IMR-90 (cell line): ENCODE results near the gene USP35. TPM values are rescaled to one million over a fixed set of nuclear protein-coding genes. Genes with fewer than 3 reads are reported as not detected.

Experiments
- ATAC-seq: fragments of 200-7000 bp; cut with Tn5 transposase; 2 replicates; pipeline ENCODE4 v1.9.1; 2020; ENCODE audit warnings: low read depth, mild to moderate bottlenecking, moderate library complexity
- BruUV-seq: library from RNA; stranded (reverse); fragments of 400-500 nt; replicated peaks from 2 replicates; lab custom pipeline; 2021; lab: Mats Ljungman, UMichigan
- CTCF ChIA-PET: fragments of 300-600 bp; formaldehyde crosslinking; extraction: SDS; loops from one replicate; lab custom pipeline; 2021; ENCODE audit warnings: antibody characterized with exemption; lab: Yijun Ruan, JAX
- POLR2A ChIA-PET: fragments of 300-600 bp; sonication (Branson Sonifier 250); formaldehyde crosslinking; loops from one replicate; lab custom pipeline; 2022; ENCODE audit warnings: antibody characterized with exemption; ENCODE audit not compliant: unreplicated experiment; lab: Charles Lee
- DNase-seq: peaks from one replicate; pipeline ENCODE4 v3.0.0; 2013
- H2AFZ ChIP-seq: replicated peaks from 2 replicates; pipeline ENCODE3; 2013; ENCODE audit warnings: low read length, mild to moderate bottlenecking; ENCODE audit not compliant: poor library complexity
- H2AK5ac ChIP-seq: 2 replicates; pipeline ENCODE4 v1.6.1; 2013; ENCODE audit warnings: low read depth, low read length, inconsistent platforms
- H2AK9ac ChIP-seq: replicated peaks from 2 replicates; pipeline ENCODE3; 2013; ENCODE audit warnings: mild to moderate bottlenecking, low read depth, low read length, moderate library complexity; ENCODE audit not compliant: poor library complexity
- H2BK120ac ChIP-seq: 2 replicates; pipeline ENCODE4 v1.6.1; 2013; ENCODE audit warnings: low read depth, low read length, inconsistent platforms
- H2BK15ac ChIP-seq: 3 replicates; pipeline ENCODE4 v1.6.1; 2013; ENCODE audit warnings: low read depth, low read length, inconsistent platforms
- H2BK20ac ChIP-seq: 2 replicates; pipeline ENCODE4 v1.6.1; 2013; ENCODE audit warnings: low read depth, mild to moderate bottlenecking, inconsistent platforms, low read length, moderate library complexity
- H2BK5ac ChIP-seq: 2 replicates; pipeline ENCODE4 v1.6.1; 2013; ENCODE audit warnings: mild to moderate bottlenecking, low read depth, low read length, inconsistent platforms; ENCODE audit not compliant: poor library complexity, severe bottlenecking
- H3K14ac ChIP-seq: replicated peaks from 2 replicates; pipeline ENCODE4 v1.6.1; 2013; ENCODE audit warnings: low read depth, low read length, inconsistent platforms
- H3K18ac ChIP-seq: 2 replicates; pipeline ENCODE4 v1.6.1; 2013; ENCODE audit warnings: low read depth, low read length, control low read depth
- H3K23ac ChIP-seq: 2 replicates; pipeline ENCODE4 v1.6.1; 2013; ENCODE audit warnings: low read depth, low read length, inconsistent platforms
- H3K27ac ChIP-seq: 2 replicates; pipeline ENCODE4 v1.5.1; 2013; ENCODE audit warnings: mild to moderate bottlenecking, control low read depth, low read length; ENCODE audit not compliant: insufficient read depth
- H3K27me3 ChIP-seq: 2 replicates; pipeline ENCODE4 v1.6.1; 2013; ENCODE audit warnings: low read length; ENCODE audit not compliant: control insufficient read depth, insufficient read depth
- H3K36me3 ChIP-seq: 2 replicates; pipeline ENCODE4 v1.6.1; 2013; ENCODE audit warnings: low read length, mixed read lengths; ENCODE audit not compliant: control insufficient read depth, insufficient read depth
- H3K4ac ChIP-seq: 2 replicates; pipeline ENCODE4 v1.6.1; 2013; ENCODE audit warnings: low read depth, low read length, inconsistent platforms
- H3K4me1 ChIP-seq: 2 replicates; pipeline ENCODE4 v1.6.1; 2013; ENCODE audit warnings: low read length, mixed read lengths; ENCODE audit not compliant: control insufficient read depth, insufficient read depth
- H3K4me2 ChIP-seq: 2 replicates; pipeline ENCODE4 v1.6.1; 2013; ENCODE audit warnings: low read depth, mild to moderate bottlenecking, control low read depth, low read length, moderate library complexity
- H3K4me3 ChIP-seq: 2 replicates; pipeline ENCODE4 v1.5.1; 2013; ENCODE audit warnings: low read depth, mild to moderate bottlenecking, control low read depth, low read length, moderate library complexity; ENCODE audit not compliant: insufficient read depth
- H3K56ac ChIP-seq: 2 replicates; pipeline ENCODE4 v1.6.1; 2013; ENCODE audit warnings: low read length, inconsistent platforms; ENCODE audit not compliant: insufficient read depth; ENCODE audit errors: extremely low read depth
- H3K79me1 ChIP-seq, 2 experiments: 2 replicates each; pipeline ENCODE4 v1.6.1; 2013; ENCODE audit warnings: low read length in 2 of 2, inconsistent platforms in 1 of 2, low read depth in 1 of 2
- H3K9ac ChIP-seq: 2 replicates; pipeline ENCODE4 v1.6.1; 2013; ENCODE audit warnings: low read depth, low read length, control low read depth
- H3K9me1 ChIP-seq: 2 replicates; pipeline ENCODE4 v1.6.1; 2013; ENCODE audit warnings: low read length, inconsistent platforms; ENCODE audit not compliant: insufficient read depth
- H3K9me3 ChIP-seq: 2 replicates; pipeline ENCODE4 v1.6.1; 2013; ENCODE audit warnings: low read length; ENCODE audit not compliant: control insufficient read depth, insufficient read depth
- H4K20me1 ChIP-seq: 2 replicates; pipeline ENCODE4 v1.6.1; 2013; ENCODE audit warnings: low read length, inconsistent platforms; ENCODE audit not compliant: insufficient read depth
- H4K5ac ChIP-seq: 2 replicates; pipeline ENCODE4 v1.6.1; 2013; ENCODE audit warnings: mild to moderate bottlenecking, low read depth, low read length, control low read depth
- H4K8ac ChIP-seq, 2 experiments: 2 replicates each; pipeline ENCODE4 v1.6.1; 2013; ENCODE audit warnings: low read depth in 2 of 2, low read length in 2 of 2, control low read depth in 1 of 2, inconsistent platforms in 1 of 2
- H4K91ac ChIP-seq: 2 replicates; pipeline ENCODE4 v1.6.1; 2013; ENCODE audit warnings: low read depth, low read length, inconsistent platforms; ENCODE audit not compliant: insufficient read depth
- CEBPB ChIP-seq: IDR thresholded peaks from 2 replicates; pipeline ENCODE4 v1.6.1; 2012; ENCODE audit warnings: low read depth, low read length, improper control_type of control experiment
- CHD1 ChIP-seq: IDR thresholded peaks from 2 replicates; pipeline ENCODE4 v1.6.1; 2012; ENCODE audit warnings: low read depth, low read length, improper control_type of control experiment
- FOS ChIP-seq: fragments of 150-350 bp; IDR thresholded peaks from 2 replicates; pipeline ENCODE4 v1.6.1; 2016; ENCODE audit warnings: low read depth, low read length
- MXI1 ChIP-seq: IDR thresholded peaks from 2 replicates; pipeline ENCODE4 v1.6.1; 2012; ENCODE audit warnings: low read depth, mild to moderate bottlenecking, low read length, moderate library complexity, borderline replicate concordance
- NFE2L2 ChIP-seq: fragments of 150-350 bp; IDR thresholded peaks from 2 replicates; pipeline ENCODE4 v1.6.1; 2016; ENCODE audit warnings: low read depth, mild to moderate bottlenecking, low read length
- POLR2A ChIP-seq: IDR thresholded peaks from 2 replicates; pipeline ENCODE4 v1.6.1; 2012; ENCODE audit warnings: mild to moderate bottlenecking, low read depth, low read length
- RCOR1 ChIP-seq: IDR thresholded peaks from 2 replicates; pipeline ENCODE4 v1.6.1; 2012; ENCODE audit warnings: mild to moderate bottlenecking, low read length, improper control_type of control experiment; ENCODE audit not compliant: insufficient replicate concordance
- RFX5 ChIP-seq: IDR thresholded peaks from 2 replicates; pipeline ENCODE4 v1.8.0; 2012; ENCODE audit warnings: low read depth, mild to moderate bottlenecking, low read length, moderate library complexity
- SMC3 ChIP-seq: fragments of 150-350 bp; IDR thresholded peaks from 2 replicates; pipeline ENCODE4 v1.6.1; 2016; ENCODE audit warnings: low read depth, mild to moderate bottlenecking, antibody characterized with exemption, low read length, moderate library complexity
- WGBS, 2 experiments: methylation state at CpG; one replicate each; pipeline versions ENCODE4 v1.1.5 to v1.1.7; 2013; ENCODE audit warnings: missing lambda C conversion rate in 2 of 2; ENCODE audit not compliant: insufficient read length in 1 of 2; ENCODE audit errors: extremely low coverage in 2 of 2; 5-methylcytosine and 5-hydroxymethylcytosine counted together
- dilution Hi-C: fragments of 300-500 bp; cut with HindIII; formaldehyde crosslinking; loops from one replicate; pipeline ENCODE4 v1.14.3; 2018; ENCODE audit warnings: low sequenced_read_pairs; ENCODE audit not compliant: unreplicated experiment
- in situ Hi-C: fragments of 300-500 bp; cut with MboI; formaldehyde crosslinking; loops from 3 replicates; pipeline ENCODE4 v1.14.3; 2019; ENCODE audit warnings: low sequenced_read_pairs, inconsistent platforms, mixed read lengths
- intact Hi-C: fragments of 100-400 bp; cut with micrococcal nuclease; formaldehyde crosslinking; loops from 2 replicates; pipeline ENCODE4 v1.10.0; 2022
- polyA plus RNA-seq, 3 experiments: library from polyadenylated mRNA; depleted of rRNA; stranded (reverse); fragments of >200 nt; gene quantifications; 2 replicates each; pipeline ENCODE4 v1.2.3, GENCODE V29; 2012; ENCODE audit warnings: low replicate concordance in 1 of 3
- total RNA-seq: library from RNA; depleted of rRNA; stranded (reverse); fragments of >200 nt; gene quantifications from 2 replicates; pipeline ENCODE4 v1.2.3, GENCODE V29; 2012
- TF ChIP-seq, protein P1 (sequence below): conservative IDR thresholded peaks from 2 replicates; pipeline ENCODE4 v1.5.1; 2012; ENCODE audit warnings: mild to moderate bottlenecking, low read depth, low read length, improper control_type of control experiment
- TF ChIP-seq, protein P2 (sequence below): fragments of 150-350 bp; IDR thresholded peaks from 2 replicates; pipeline ENCODE4 v1.6.1; 2016; ENCODE audit warnings: low read depth, mild to moderate bottlenecking, low read length, moderate library complexity, borderline replicate concordance

The USP35 gene
- total and polyA plus RNA-seq, 2 of the 4 experiments (the other 2 are of a cell fraction), result 2.7 to 11.3 TPM

DNA sequence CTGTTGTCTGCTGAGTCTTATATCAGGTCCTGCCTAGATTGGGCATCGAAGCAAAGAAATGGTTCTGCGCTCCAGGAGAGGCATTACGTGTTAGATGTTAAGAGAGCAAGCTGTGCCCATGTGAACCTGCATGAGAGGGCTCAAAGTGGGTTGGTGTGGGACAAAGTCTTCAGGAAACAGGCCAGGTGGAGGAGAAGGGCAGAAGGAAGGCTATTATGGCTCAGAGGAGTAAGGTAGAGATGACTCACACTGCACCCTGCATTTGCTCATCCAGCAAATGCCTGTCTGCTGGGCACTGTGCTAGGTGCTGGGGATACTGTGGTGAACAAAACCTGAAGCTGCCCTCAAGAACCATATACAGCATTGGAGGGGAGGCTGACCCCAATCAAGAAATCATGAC is 5.8 kb downstream of the USP35 start:
- H3K9ac ChIP-seq, result no peak overlapping the region
- H3K79me1 ChIP-seq, result peaks cover 41 to 86% of the 10 kb centered on the region in 2 experiments
- WGBS, 2 experiments, result 96% methylated on average over 3 of the region's 3 CpGs; no CpG with 5 or more reads in 1 of the 2 experiments
- H3K14ac ChIP-seq, result no peak overlapping the region
- H3K36me3 ChIP-seq, result peaks cover 16% of the 10 kb centered on the region; the same call in 1 of the 2 replicates
- H2AK9ac ChIP-seq, result no peak overlapping the region
- no peak overlapping the region for H4K91ac ChIP-seq
- H2BK5ac ChIP-seq, result no peak overlapping the region
- H2BK120ac ChIP-seq, result no peak overlapping the region
- no TSS peak for BruUV-seq
- dilution Hi-C loops, result no loop called here
- intact Hi-C loops, result no loop called here
- H4K8ac ChIP-seq, result no peak overlapping the region
- H2AK5ac ChIP-seq, result no peak overlapping the region
- H3K27me3 ChIP-seq, result no peaks in the 10 kb centered on the region
- DNase-seq (no peak), ATAC-seq (no peak)
- no peak overlapping the region for H3K27ac ChIP-seq
- POLR2A ChIA-PET, result no interaction called here
- peaks cover 15% of the 10 kb centered on the region for H3K9me1 ChIP-seq
- in situ Hi-C loops, result no loop called here
- H3K4me3 ChIP-seq, result no peak overlapping the region
- CTCF ChIA-PET, result no interaction called here
- H3K9me3 ChIP-seq, result no peaks in the 10 kb centered on the region
- H3K56ac ChIP-seq, result no peak overlapping the region
- H2BK15ac ChIP-seq, result no peak overlapping the region
- TF ChIP-seq, protein P1, sequence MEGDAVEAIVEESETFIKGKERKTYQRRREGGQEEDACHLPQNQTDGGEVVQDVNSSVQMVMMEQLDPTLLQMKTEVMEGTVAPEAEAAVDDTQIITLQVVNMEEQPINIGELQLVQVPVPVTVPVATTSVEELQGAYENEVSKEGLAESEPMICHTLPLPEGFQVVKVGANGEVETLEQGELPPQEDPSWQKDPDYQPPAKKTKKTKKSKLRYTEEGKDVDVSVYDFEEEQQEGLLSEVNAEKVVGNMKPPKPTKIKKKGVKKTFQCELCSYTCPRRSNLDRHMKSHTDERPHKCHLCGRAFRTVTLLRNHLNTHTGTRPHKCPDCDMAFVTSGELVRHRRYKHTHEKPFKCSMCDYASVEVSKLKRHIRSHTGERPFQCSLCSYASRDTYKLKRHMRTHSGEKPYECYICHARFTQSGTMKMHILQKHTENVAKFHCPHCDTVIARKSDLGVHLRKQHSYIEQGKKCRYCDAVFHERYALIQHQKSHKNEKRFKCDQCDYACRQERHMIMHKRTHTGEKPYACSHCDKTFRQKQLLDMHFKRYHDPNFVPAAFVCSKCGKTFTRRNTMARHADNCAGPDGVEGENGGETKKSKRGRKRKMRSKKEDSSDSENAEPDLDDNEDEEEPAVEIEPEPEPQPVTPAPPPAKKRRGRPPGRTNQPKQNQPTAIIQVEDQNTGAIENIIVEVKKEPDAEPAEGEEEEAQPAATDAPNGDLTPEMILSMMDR, result no peak
- TF ChIP-seq CHD1 (no peak), FOS (no peak), MXI1 (no peak), NFE2L2 (no peak), CEBPB (no peak), RFX5 (no peak), RCOR1 (no peak), SMC3 (no peak), POLR2A (no peak)
- TF ChIP-seq, protein P2, sequence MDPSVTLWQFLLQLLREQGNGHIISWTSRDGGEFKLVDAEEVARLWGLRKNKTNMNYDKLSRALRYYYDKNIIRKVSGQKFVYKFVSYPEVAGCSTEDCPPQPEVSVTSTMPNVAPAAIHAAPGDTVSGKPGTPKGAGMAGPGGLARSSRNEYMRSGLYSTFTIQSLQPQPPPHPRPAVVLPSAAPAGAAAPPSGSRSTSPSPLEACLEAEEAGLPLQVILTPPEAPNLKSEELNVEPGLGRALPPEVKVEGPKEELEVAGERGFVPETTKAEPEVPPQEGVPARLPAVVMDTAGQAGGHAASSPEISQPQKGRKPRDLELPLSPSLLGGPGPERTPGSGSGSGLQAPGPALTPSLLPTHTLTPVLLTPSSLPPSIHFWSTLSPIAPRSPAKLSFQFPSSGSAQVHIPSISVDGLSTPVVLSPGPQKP, result no peak
- H2AFZ ChIP-seq, result no peak overlapping the region
- no peak overlapping the region for H4K5ac ChIP-seq
- no peak overlapping the region for H2BK20ac ChIP-seq
- H3K4me1 ChIP-seq, result peaks cover 7% of the 10 kb centered on the region
- no peak overlapping the region for H3K18ac ChIP-seq
- H3K4ac ChIP-seq, result no peak overlapping the region
- peaks cover 47% of the 10 kb centered on the region for H4K20me1 ChIP-seq
- H3K23ac ChIP-seq, result no peak overlapping the region
- H3K4me2 ChIP-seq, result no peak overlapping the region
